HL-60 (cell line): Measurements from ENCODE around the gene PITHD1.

Source experiments
- DNase-seq, 2 experiments: peaks; one replicate each; pipeline ENCODE4 v3.0.0-alpha.2; 2010 to 2020; ENCODE audit warnings: low read depth in 1 of 2, low spot score in 1 of 2
- H3K27ac ChIP-seq: fragments of 250-450 bp; sonication (Bioruptor Pico); replicated peaks from 2 replicates; pipeline ENCODE4 v1.5.1; 2020; ENCODE audit warnings: mild to moderate bottlenecking, moderate library complexity
- H3K27me3 ChIP-seq: fragments of 250-450 bp; sonication (Bioruptor Pico); 2 replicates; pipeline ENCODE4 v1.5.1; 2021; ENCODE audit warnings: mild to moderate bottlenecking, moderate library complexity; ENCODE audit not compliant: insufficient read depth, poor library complexity, severe bottlenecking
- H3K4me3 ChIP-seq: replicated peaks from 2 replicates; pipeline ENCODE4 v1.5.1; 2011; ENCODE audit warnings: mild to moderate bottlenecking, control low read depth, low read length; ENCODE audit not compliant: insufficient read depth
- GABPA ChIP-seq: IDR thresholded peaks from 2 replicates; pipeline ENCODE4 v1.6.1; 2012; ENCODE audit warnings: low read depth
- POLR2AphosphoS5 ChIP-seq: IDR thresholded peaks from 2 replicates; pipeline ENCODE4 v1.6.1; 2012; ENCODE audit warnings: low read depth
- SPI1 ChIP-seq: IDR thresholded peaks from 2 replicates; pipeline ENCODE4 v1.6.1; 2012; ENCODE audit warnings: low read depth, mild to moderate bottlenecking, borderline replicate concordance
- TF ChIP-seq, protein P1 (sequence below): IDR thresholded peaks from 2 replicates; pipeline ENCODE4 v1.6.1; 2012; ENCODE audit warnings: low read depth; ENCODE audit not compliant: insufficient replicate concordance
- TF ChIP-seq, protein P2 (sequence below): IDR thresholded peaks from one replicate; pipeline ENCODE4 v1.5.1; 2011; ENCODE audit warnings: low read length, control low read depth, inconsistent platforms; ENCODE audit not compliant: insufficient read depth

Gene PITHD1

DNA sequence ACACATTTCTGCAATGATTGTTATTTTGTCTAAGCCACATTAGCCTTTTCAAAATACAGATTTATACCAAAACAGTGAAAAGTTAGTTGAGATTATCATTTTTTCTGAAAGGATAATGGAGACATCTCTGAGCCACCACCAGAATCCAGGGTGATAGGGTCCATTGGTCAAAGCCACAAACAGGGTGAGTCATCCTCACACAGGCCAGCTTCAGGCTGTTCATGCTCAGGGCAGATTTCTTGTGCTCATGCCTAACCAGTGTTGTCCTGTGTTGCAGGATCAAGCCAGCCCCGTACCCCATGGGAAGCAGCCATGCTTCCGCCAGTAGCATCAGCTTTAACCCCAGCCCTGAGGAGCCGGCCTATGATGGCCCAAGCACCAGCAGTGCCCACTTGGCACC is 21.5 kb upstream of the PITHD1 start:
- no peak overlapping the region for H3K27ac ChIP-seq
- H3K27me3 ChIP-seq: no peaks in the 10 kb centered on the region
- DNase-seq: no peak
- TF ChIP-seq, protein P1, sequence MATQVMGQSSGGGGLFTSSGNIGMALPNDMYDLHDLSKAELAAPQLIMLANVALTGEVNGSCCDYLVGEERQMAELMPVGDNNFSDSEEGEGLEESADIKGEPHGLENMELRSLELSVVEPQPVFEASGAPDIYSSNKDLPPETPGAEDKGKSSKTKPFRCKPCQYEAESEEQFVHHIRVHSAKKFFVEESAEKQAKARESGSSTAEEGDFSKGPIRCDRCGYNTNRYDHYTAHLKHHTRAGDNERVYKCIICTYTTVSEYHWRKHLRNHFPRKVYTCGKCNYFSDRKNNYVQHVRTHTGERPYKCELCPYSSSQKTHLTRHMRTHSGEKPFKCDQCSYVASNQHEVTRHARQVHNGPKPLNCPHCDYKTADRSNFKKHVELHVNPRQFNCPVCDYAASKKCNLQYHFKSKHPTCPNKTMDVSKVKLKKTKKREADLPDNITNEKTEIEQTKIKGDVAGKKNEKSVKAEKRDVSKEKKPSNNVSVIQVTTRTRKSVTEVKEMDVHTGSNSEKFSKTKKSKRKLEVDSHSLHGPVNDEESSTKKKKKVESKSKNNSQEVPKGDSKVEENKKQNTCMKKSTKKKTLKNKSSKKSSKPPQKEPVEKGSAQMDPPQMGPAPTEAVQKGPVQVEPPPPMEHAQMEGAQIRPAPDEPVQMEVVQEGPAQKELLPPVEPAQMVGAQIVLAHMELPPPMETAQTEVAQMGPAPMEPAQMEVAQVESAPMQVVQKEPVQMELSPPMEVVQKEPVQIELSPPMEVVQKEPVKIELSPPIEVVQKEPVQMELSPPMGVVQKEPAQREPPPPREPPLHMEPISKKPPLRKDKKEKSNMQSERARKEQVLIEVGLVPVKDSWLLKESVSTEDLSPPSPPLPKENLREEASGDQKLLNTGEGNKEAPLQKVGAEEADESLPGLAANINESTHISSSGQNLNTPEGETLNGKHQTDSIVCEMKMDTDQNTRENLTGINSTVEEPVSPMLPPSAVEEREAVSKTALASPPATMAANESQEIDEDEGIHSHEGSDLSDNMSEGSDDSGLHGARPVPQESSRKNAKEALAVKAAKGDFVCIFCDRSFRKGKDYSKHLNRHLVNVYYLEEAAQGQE: no peak
- TF ChIP-seq GABPA: no peak
- TF ChIP-seq, protein P2, sequence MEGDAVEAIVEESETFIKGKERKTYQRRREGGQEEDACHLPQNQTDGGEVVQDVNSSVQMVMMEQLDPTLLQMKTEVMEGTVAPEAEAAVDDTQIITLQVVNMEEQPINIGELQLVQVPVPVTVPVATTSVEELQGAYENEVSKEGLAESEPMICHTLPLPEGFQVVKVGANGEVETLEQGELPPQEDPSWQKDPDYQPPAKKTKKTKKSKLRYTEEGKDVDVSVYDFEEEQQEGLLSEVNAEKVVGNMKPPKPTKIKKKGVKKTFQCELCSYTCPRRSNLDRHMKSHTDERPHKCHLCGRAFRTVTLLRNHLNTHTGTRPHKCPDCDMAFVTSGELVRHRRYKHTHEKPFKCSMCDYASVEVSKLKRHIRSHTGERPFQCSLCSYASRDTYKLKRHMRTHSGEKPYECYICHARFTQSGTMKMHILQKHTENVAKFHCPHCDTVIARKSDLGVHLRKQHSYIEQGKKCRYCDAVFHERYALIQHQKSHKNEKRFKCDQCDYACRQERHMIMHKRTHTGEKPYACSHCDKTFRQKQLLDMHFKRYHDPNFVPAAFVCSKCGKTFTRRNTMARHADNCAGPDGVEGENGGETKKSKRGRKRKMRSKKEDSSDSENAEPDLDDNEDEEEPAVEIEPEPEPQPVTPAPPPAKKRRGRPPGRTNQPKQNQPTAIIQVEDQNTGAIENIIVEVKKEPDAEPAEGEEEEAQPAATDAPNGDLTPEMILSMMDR: no peak
- H3K4me3 ChIP-seq: no peak overlapping the region

DNA sequence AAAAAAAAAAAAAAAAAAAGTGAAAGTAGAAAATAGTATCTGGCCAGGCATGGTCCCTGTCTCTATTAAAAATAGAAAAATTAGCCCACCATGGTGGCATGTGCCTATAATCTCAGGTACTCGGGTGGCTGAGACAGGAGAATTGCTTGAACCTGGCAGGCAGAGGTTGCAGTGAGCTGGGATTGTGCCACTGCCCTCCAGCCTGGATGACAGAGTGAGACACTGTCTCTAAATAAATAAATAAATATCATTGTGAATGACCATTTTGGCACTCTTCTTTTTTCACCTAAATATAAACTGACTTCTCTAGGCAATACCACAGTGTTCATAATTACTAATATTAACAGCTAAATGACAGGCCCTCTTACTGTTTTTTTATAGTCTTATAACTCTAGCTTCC is 20.4 kb upstream of the PITHD1 start:
- no peak overlapping the region for H3K4me3 ChIP-seq
- no peak overlapping the region for H3K27ac ChIP-seq
- TF ChIP-seq, protein P2: no peak
- TF ChIP-seq, protein P1: no peak
- no peak for TF ChIP-seq GABPA
- TF ChIP-seq POLR2AphosphoS5: no peak
- H3K27me3 ChIP-seq: no peaks in the 10 kb centered on the region
- DNase-seq: no peak

DNA sequence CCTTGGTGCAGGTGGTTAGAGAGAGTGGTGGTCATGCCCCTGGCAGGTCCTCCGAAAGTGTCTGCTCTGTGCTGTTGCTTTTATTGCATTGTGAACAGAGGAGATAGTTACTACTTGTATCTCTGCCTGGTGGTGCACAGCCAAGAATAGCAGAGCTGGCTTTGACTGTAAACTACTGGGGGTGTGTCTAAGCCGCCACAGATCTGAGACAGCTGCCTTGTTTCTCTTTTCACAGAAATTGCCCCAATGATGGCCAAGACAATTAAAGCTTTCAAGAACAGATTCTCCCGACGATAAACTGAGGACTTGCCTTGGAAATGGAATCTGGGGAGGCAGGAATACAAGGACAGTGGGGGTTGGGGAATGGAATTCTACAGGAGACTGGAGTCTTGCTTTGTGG is 18.9 kb upstream of the PITHD1 start:
- TF ChIP-seq GABPA: no peak
- TF ChIP-seq, protein P2: no peak
- no peak for TF ChIP-seq POLR2AphosphoS5
- TF ChIP-seq, protein P1: no peak
- TF ChIP-seq SPI1: no peak
- H3K27ac ChIP-seq: no peak overlapping the region
- no peaks in the 10 kb centered on the region for H3K27me3 ChIP-seq
- H3K4me3 ChIP-seq: no peak overlapping the region
- DNase-seq: no peak
